Measurements from ENCODE around the gene TNNI3.

The TNNI3 gene

DNA sequence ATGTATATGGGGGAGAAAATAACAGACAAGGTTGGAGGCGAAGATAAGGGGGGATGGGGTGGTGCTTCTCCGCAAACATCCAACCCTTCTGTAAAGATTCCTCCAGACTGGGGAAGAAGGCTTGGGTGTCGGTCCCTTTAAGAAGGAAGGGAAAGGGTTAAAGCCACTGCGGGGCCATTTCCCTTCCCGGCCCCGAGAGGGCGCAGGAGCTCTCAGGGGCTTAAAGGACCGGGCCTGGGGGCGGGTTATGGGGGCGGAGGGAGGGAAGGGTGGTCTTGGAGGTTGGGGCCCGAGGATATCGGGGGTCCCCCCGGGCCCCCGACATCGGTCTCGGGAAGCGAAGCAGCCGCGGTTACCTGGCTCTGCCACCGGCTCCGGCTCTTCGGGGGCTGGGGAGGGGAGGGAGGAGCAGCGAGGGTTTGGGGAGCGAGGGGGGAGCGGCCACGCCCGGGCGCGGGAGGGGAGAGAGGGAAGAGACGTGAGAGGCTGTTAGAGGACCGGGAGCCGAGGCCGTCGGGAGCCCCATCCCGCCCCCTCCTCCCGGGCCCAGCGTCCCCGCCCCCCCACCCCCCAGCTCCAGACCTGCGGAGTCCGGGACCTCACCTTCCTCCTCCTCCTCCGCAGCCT is 11.3 kb downstream of the TNNI3 start:
- peak; percentile 50 to 54 for DNase-seq

DNA sequence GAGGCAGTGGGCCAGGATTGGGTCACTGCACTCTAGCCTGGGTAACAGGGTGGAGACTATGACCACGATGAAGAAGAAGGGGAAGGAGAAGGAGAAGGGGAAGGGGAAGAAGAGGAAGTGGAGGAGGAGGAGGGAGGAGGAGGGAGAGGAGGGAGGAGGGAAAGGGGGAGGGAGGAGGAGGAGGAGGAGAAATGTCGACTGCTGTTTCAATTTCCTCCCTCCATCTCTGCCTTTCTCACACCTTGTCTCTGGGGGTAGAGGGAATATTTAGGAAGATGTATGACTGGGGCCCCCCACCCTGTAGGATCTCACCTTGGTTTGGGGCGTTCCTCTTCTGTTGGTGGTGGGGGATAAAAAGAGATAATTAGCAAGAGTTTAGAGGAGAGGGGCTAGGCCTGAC is 12.3 kb downstream of the TNNI3 start:
- no peak for DNase-seq

DNA sequence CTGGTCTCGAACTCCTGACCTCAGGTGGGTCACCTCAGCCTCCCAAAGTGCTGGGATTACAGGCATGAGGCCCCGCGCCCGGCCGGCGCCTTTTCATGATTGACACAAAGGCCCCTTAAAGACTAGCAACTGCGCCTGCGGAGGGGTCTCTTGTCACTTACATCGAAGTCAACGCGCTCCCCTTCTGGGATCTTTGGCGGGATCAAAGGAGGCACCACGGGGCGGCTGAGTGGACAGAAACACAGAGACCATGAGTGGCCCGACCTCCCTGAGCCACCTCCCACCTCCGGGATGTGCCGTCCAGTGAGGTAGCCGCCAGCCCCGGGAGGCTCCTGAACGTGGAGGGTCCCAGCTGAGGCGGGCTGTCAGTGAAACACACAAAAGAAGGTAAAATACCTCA is 15.8 kb downstream of the TNNI3 start:
- no peak for DNase-seq

- DNase-seq: no peak
Observed at GRCh38 chr19:55137915-55138314, 19.6 kb downstream of the TNNI3 start.

DNA sequence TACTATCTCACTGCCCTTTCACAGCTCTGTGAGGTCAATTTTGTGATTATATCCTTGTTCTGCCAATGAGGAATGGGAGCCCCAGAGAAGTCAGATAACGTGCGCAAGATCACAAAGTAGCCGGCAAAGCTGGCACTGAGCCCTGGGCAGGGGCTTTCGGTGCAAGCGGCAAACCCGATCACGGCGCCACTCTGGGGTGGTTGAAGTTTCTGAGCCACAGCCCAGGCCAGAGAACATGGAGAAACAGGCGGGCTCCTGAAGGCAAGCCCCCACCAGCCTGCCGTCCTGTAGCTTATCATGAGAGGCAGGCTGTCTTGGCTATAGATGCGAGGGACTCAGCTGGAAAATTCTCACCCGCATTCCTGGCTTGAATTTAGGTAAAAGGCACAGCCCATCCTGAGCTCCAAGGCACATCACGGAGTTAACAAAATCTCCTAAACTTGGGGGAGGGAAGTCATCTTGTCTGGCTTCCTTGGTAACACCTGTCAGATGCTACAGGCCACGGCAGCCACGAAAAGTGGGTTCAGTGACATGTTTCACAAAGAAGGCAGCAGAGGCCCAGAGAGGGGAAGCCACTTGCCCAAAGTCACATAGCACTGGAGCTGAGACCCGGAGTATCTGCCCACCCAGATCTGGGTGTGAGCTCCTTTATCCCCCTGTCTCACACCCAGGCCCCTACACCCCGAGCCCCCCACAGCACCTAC is 21.0 kb downstream of the TNNI3 start:
- DNase-seq: no peak

DNA sequence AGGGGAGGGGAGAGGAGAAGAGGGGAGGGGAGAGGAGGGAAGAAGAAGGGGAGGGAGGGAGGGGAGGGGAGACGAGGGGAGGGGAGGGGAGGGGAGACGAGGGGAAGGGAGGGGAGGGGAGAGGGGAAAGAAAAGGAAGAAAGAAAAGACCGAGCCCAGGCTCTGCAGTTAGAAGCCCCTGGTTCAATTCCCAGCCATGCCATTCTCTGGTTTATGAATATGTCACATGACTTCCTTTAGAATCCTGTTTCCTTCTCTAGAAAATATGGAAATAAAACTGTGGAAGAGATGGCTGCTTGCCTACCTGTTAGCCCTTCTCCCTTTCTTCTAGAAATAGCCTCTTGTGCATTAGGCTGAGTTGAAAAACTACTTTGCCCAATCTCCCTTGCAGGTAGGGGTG is 22.8 kb downstream of the TNNI3 start:
- no peak for DNase-seq

DNA sequence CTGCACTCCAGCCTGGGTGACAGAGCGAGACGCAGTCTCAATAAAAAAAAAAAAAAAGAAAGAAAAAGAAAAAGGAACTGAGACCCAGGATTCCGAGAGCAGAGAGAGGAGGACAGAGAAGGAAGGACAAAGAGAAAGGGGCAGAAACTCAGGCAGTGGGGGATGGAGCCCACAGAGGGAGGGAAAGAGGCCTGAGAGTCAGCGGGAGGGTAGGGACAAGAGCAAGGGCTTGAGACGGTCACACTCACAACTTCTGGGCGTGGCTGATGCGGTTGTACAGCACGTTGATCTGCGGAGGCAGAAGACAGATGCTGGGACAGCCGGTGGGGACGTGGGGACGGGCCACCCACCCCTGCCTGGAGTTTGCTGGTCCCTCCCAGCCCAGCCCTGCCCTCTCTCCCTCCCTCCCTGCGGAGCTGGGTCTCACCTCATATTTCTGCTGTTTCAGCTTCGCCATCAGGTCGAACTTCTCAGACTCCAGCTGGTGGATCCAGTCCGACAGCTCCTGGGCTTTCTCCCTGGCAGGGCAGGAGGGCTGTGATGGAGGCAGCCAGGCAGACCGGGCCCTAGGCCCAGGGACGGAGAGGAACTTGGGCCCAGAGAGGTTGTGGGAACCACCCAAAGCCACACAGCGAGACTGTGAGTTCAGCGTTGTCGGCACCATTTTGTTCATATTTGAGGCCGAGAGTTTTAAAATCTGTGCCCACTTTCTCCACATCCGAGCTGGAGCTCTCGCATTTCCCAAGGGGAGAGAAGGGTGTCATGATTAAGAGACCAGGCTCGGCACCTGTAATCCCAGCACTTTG is 23.7 kb downstream of the TNNI3 start:
- DNase-seq: no peak

GRCh38 chr19:55132453-55133129 is 24.9 kb downstream of the TNNI3 start:
- DNase-seq: no peak

DNA sequence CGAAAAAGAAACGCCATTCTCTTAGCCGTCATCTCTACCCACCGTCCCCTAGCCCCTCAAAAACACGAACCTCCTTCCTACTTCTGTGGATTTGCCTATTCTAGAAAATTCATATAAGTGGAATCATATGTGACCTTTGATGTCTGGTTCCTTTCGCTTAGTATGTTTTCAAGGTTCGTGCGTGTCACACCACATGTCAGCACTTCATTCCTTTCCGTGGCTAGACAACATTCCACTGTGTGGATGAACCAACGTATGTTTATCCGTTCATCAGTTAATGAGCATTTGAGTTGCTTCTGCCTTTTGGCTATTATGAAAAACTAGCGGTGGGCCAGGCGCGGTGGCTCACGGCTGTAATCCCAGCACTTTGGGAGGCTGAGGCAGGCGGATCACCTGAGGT is 26.1 kb downstream of the TNNI3 start:
- DNase-seq: no peak

GRCh38 chr19:55119053-55119452 is 38.5 kb downstream of the TNNI3 start:
- no peak for DNase-seq

GRCh38 chr19:55118401-55118991 is 39.0 kb downstream of the TNNI3 start:
- peak; percentile 58 to 59 for DNase-seq

DNA sequence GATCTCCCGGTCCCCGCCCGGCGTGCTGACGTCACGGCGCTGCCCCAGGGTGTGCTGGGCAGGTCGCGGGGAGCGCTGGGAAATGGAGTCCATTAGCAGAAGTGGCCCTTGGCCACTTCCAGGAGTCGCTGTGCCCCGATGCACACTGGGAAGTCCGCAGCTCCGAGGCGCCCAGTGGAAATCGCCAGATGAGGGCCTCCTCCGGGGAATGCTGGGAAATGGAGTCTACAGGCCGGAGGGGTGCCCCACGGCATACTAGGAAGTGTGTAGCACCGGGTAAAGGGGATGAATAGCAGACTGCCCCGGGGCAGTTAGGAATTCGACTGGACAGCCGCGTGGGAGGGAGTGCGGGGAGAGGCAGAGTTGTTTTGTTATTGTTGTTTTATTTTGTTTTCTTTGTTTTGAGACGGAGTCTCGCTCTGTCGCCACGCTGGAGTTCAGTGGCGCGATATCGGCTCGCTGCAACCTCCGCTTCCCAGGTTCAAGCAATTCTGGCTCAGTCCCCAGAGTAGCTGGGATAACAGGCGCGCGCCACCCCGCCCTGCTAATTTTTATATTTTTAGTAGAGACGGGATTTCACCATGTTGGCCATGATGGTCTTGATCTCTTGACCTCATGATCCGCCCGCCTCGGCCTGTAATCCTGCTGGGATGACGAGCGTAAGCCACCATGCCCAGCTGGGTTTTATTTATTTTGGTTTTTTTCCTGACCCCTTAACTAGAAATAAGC is 39.7 kb downstream of the TNNI3 start:
- DNase-seq: peak; percentile 96 to 97

DNA sequence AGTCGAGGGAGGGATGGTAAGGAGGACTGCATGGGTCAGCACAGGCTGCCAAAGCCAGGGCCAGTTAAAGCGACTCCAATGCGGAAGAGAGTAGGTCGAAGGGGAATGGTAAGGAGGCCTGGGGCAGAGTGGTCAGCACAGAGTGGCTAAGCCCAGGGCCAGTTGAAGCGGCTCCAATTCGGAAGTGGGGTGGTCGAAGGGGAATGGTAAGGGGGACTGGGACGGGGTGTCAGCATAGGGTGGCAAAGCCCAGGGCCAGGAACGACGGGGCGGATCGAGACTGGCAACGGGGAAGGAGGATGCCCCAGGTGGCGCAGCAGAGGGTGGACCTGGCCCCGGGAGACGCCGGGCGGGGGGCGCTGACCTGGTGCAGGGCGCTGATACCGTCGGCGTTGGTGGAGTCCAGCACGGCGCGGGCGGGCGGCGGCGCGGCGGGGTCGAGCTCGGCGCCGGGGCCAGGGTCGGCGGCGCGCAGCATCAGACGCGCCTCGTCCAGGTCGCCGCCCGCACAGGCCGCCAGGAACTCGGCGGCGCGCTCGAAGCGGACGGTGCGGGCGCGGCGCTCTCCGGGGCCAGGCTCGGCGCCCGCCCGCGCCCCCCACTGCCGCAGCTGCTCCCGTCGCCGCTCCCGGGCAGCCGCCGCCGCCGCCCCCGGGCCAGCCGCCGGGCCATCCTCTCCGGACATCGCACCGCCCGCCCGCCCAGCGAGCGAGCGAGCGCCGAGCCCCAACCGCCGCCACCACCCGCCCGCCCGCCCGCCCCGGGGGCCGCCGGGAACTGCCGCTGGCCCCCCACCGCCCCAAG is 40.5 kb downstream of the TNNI3 start, which contains the start of gene PPP1R12C:
Gene PPP1R12C (minus strand): TSS at position 779 of the 804 bp plus-strand sequence. CDS start 94 bp downstream, at position 685.
- peak; percentile 31 to 42 for DNase-seq

DNA sequence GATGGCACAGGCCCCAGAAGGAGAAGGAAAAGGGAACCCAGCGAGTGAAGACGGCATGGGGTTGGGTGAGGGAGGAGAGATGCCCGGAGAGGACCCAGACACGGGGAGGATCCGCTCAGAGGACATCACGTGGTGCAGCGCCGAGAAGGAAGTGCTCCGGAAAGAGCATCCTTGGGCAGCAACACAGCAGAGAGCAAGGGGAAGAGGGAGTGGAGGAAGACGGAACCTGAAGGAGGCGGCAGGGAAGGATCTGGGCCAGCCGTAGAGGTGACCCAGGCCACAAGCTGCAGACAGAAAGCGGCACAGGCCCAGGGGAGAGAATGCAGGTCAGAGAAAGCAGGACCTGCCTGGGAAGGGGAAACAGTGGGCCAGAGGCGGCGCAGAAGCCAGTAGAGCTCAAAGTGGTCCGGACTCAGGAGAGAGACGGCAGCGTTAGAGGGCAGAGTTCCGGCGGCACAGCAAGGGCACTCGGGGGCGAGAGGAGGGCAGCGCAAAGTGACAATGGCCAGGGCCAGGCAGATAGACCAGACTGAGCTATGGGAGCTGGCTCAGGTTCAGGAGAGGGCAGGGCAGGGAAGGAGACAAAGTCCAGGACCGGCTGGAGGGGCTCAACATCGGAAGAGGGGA is 41.2 kb downstream of the TNNI3 start:
- peak; percentile 66 to 72 for DNase-seq

DNA sequence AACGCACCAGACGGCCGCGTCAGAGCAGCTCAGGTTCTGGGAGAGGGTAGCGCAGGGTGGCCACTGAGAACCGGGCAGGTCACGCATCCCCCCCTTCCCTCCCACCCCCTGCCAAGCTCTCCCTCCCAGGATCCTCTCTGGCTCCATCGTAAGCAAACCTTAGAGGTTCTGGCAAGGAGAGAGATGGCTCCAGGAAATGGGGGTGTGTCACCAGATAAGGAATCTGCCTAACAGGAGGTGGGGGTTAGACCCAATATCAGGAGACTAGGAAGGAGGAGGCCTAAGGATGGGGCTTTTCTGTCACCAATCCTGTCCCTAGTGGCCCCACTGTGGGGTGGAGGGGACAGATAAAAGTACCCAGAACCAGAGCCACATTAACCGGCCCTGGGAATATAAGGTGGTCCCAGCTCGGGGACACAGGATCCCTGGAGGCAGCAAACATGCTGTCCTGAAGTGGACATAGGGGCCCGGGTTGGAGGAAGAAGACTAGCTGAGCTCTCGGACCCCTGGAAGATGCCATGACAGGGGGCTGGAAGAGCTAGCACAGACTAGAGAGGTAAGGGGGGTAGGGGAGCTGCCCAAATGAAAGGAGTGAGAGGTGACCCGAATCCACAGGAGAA is 42.0 kb downstream of the TNNI3 start:
- DNase-seq: no peak

DNA sequence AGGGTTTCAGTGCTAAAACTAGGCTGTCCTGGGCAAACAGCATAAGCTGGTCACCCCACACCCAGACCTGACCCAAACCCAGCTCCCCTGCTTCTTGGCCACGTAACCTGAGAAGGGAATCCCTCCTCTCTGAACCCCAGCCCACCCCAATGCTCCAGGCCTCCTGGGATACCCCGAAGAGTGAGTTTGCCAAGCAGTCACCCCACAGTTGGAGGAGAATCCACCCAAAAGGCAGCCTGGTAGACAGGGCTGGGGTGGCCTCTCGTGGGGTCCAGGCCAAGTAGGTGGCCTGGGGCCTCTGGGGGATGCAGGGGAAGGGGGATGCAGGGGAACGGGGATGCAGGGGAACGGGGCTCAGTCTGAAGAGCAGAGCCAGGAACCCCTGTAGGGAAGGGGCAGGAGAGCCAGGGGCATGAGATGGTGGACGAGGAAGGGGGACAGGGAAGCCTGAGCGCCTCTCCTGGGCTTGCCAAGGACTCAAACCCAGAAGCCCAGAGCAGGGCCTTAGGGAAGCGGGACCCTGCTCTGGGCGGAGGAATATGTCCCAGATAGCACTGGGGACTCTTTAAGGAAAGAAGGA is 42.9 kb downstream of the TNNI3 start:
- no peak for DNase-seq

GRCh38 chr19:55113570-55114039 is 43.9 kb downstream of the TNNI3 start:
- DNase-seq: no peak

GRCh38 chr19:55112777-55113569 is 44.6 kb downstream of the TNNI3 start:
- no peak for DNase-seq

DNA sequence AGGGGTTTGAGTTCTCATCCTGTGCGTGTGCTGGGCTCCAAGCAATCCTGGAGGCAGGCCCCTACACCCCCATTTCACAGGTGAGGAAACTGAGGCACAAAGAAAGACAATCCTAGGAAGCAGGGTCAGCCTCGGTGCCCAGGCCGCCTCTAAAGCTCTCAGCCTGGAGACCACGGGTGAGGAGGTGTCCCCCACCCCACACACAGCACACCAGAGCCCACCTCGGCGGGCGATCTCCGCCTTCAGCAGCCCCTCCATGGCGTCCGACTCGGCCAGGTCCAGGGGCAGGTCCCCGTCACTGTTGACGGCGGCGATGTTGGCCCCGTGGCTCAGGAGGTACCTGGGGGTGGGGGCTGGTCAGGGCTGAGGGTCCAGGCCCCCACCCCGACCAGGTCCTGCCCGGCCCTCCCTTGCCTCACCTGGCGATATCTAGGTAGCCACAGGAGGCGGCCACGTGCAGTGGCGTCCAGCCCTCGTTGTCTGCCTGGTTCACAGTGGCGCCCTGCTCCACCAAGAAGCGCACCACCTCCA is 45.2 kb downstream of the TNNI3 start:
- no peak for DNase-seq
